GM13976 (cell line): Measurements from ENCODE around the gene MITF.

Source experiments
- DNase-seq: peaks from one replicate; pipeline ENCODE4 v3.0.0; 2012; ENCODE audit warnings: low spot score
- in situ Hi-C: fragments of 300-500 bp; cut with MboI; formaldehyde crosslinking; loops from one replicate; pipeline ENCODE4 v1.12.0; 2022; ENCODE audit warnings: low sequenced_read_pairs, mixed read lengths, inconsistent platforms; ENCODE audit not compliant: unreplicated experiment
- TF ChIP-seq, protein P1 (sequence below): IDR thresholded peaks from 2 replicates; pipeline ENCODE4 v1.5.1; 2012; ENCODE audit warnings: borderline replicate concordance, mild to moderate bottlenecking; ENCODE audit not compliant: insufficient read depth; ENCODE audit errors: extremely low read depth, missing control alignments, control extremely low read depth

MITF gene

GRCh38 chr3:69809076-69809835 lies 70.0 kb downstream of the MITF start:
- TF ChIP-seq, protein P1, sequence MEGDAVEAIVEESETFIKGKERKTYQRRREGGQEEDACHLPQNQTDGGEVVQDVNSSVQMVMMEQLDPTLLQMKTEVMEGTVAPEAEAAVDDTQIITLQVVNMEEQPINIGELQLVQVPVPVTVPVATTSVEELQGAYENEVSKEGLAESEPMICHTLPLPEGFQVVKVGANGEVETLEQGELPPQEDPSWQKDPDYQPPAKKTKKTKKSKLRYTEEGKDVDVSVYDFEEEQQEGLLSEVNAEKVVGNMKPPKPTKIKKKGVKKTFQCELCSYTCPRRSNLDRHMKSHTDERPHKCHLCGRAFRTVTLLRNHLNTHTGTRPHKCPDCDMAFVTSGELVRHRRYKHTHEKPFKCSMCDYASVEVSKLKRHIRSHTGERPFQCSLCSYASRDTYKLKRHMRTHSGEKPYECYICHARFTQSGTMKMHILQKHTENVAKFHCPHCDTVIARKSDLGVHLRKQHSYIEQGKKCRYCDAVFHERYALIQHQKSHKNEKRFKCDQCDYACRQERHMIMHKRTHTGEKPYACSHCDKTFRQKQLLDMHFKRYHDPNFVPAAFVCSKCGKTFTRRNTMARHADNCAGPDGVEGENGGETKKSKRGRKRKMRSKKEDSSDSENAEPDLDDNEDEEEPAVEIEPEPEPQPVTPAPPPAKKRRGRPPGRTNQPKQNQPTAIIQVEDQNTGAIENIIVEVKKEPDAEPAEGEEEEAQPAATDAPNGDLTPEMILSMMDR = no peak
- no peak for DNase-seq
- in situ Hi-C loops = no loop called here

DNA sequence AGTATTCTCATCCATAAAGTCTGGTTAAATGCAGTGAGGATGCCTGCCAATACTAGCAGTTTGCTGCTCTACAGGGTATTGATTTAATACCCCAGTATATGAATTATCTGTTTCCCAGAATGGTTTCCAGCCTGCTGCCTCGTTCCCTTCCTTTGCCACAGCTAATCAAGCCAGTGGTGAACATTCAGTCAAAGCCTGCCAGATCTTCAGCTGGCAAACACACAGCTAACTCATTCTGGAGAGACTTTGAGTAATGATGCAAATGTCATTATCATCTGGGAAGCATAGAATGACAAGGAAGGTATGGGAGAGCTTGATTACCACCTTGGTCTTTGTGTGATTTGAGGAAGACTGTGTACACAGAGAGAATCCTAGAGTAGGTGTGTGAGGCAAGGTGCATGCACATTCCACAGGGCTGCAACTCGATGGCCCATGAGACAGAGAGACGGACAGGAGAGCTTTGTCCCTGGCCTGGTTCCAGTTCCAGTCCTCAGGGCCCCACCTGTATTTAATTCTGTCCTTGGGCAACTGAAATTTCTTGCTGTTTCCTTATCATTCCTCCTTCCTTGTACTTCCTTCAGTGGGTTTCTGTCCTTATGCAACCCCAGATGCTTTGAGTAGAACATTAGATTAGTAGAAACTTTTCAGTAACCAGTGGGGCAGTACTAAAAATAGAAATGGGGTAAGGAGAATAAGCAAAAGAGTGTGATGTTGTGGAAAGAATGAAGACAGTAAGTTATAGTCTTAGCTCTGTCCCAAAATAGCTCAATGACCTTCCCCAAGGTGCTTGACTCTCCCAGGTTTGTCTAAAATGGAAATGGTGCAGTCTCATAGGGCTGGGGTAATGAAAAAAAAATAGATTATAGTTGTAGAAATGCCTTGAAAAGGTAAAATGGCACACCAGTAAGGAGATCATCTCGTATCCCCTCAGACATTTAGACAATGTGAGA lies 72.5 kb downstream of the MITF start:
- in situ Hi-C loops = no loop called here
- DNase-seq = no peak
- TF ChIP-seq, protein P1 = no peak

DNA sequence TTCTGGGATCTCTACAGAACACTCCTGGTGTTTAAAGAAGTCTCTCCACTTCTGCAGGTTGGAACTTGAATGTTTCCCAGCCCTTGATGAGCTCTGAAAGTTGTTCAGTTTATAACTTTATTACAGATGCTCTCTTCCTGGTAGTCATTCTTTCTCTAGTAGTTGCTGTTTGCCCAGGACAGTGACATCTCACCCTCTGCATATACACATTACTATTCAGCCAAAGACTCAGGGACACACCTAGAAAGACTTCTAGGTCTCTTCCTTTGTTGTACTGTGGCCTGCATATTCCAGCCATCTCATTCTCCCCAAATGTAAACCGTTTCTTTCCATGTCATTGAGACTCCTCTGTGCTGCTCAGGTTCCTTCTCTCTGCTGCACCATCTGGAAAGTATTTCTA lies 76.7 kb downstream of the MITF start:
- TF ChIP-seq, protein P1 = no peak
- DNase-seq = no peak
- in situ Hi-C loops = no loop called here

DNA sequence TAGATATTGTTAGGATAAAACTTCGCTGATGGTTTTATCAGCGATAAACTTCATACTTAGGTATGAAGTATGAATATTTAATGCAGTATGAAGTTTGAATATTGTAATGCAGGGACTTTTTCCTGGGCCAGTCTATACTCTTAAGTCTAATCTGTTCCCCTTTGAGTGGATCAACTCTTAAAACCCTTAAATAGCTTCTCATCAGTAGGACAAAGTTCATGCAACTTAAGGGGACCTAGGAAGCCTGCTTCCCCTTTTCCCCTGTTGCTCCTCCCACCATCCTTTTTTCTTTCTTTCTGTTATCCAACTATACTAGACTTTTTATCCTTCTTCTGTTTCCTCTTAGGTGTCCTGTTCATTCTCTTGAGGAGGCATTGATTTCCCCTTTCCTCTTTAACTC lies 78.7 kb downstream of the MITF start:
- TF ChIP-seq, protein P1 = no peak
- in situ Hi-C loops = no loop called here
- DNase-seq = no peak

DNA sequence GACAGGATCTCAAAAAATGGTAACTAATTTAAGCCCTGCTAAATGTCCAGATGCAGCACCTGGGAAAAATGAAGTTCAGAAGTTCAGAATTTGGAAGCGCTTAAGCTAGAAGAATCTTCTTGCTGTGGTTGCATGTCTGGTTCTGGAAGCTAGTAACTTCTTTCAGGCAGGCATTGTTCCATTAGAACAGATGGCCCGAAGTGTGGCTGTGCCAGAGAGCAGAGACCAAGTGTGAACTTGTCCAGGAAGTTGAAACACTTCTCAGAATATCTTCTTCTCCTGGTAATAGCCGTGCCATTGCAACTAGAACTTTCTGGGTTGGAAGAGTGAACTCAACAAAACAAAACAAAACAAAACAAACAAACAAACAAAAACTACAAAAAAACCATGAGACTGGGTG lies 80.0 kb downstream of the MITF start:
- no peak for DNase-seq
- TF ChIP-seq, protein P1 = no peak
- in situ Hi-C loops = no loop called here

- no peak for DNase-seq
- TF ChIP-seq, protein P1 = no peak
- in situ Hi-C loops = no loop called here
Measured at GRCh38 chr3:69821133-69821532, 81.9 kb downstream of the MITF start.
